ENCODE results near the gene NCAPD3.

The NCAPD3 gene, protein sequence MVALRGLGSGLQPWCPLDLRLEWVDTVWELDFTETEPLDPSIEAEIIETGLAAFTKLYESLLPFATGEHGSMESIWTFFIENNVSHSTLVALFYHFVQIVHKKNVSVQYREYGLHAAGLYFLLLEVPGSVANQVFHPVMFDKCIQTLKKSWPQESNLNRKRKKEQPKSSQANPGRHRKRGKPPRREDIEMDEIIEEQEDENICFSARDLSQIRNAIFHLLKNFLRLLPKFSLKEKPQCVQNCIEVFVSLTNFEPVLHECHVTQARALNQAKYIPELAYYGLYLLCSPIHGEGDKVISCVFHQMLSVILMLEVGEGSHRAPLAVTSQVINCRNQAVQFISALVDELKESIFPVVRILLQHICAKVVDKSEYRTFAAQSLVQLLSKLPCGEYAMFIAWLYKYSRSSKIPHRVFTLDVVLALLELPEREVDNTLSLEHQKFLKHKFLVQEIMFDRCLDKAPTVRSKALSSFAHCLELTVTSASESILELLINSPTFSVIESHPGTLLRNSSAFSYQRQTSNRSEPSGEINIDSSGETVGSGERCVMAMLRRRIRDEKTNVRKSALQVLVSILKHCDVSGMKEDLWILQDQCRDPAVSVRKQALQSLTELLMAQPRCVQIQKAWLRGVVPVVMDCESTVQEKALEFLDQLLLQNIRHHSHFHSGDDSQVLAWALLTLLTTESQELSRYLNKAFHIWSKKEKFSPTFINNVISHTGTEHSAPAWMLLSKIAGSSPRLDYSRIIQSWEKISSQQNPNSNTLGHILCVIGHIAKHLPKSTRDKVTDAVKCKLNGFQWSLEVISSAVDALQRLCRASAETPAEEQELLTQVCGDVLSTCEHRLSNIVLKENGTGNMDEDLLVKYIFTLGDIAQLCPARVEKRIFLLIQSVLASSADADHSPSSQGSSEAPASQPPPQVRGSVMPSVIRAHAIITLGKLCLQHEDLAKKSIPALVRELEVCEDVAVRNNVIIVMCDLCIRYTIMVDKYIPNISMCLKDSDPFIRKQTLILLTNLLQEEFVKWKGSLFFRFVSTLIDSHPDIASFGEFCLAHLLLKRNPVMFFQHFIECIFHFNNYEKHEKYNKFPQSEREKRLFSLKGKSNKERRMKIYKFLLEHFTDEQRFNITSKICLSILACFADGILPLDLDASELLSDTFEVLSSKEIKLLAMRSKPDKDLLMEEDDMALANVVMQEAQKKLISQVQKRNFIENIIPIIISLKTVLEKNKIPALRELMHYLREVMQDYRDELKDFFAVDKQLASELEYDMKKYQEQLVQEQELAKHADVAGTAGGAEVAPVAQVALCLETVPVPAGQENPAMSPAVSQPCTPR (N-terminal part only)

DNA sequence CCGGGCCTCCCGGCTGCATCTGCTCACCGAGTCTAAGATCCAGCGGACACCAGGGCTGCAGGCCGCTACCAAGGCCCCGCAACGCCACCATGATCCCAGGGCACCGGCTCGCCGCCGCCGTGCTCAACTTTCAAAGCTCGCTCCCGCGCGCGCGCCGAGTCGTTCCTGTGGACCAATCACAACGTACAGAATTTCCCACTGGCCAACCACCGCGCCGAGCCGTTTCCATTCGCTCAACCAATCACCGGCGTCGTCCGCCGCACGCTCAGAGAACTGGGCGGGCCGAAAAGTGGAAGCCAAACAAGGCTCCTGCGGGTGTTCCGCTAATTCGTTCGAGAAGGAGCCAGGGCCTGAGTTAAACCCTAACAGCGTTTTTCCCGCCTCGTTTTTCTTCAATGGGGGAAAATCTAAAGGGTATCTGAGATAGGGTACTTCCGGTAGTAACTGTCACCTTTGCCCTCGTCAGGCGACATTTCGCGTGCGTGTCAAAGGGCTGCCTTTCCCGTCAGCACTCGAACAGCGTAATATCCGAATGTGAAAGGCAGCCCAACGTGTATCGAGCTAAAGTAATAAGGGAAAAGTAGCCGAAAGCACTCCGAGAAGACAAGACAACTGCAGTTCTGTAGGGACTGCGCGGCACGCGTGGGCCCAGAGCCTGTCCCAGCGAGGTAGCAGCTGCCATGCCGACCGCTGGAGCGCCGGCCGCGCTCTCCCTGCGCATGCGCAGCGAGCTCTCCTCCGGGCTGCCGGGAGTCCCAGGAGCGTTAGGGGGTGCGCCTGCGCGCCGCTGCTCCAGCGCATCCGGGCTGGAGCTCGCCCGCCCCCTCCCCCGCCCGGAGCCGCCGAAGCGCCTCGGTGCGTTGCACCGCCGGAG is at the start of gene NCAPD3, which contains the start of gene VPS26B:
NCAPD3 (minus strand) TSS at position 132 of the 874 bp plus-strand sequence; CDS start at position 91, 41 bp downstream.
VPS26B (plus strand) TSS at position 836 of the 874 bp plus-strand sequence. CDS start 452 bp downstream, outside the sequence.
- TF ChIP-seq, protein P1, sequence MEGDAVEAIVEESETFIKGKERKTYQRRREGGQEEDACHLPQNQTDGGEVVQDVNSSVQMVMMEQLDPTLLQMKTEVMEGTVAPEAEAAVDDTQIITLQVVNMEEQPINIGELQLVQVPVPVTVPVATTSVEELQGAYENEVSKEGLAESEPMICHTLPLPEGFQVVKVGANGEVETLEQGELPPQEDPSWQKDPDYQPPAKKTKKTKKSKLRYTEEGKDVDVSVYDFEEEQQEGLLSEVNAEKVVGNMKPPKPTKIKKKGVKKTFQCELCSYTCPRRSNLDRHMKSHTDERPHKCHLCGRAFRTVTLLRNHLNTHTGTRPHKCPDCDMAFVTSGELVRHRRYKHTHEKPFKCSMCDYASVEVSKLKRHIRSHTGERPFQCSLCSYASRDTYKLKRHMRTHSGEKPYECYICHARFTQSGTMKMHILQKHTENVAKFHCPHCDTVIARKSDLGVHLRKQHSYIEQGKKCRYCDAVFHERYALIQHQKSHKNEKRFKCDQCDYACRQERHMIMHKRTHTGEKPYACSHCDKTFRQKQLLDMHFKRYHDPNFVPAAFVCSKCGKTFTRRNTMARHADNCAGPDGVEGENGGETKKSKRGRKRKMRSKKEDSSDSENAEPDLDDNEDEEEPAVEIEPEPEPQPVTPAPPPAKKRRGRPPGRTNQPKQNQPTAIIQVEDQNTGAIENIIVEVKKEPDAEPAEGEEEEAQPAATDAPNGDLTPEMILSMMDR (conservative IDR thresholded peaks at IDR 0.05; ENCODE audit: low read depth, low read length) = no peak
- peak; percentile 97 for DNase-seq (ENCODE audit: low read depth)
- peak within 1 kb of the TSS; percentile 89 for H3K4me3 ChIP-seq (ENCODE audit: low read depth, low read length)

DNA sequence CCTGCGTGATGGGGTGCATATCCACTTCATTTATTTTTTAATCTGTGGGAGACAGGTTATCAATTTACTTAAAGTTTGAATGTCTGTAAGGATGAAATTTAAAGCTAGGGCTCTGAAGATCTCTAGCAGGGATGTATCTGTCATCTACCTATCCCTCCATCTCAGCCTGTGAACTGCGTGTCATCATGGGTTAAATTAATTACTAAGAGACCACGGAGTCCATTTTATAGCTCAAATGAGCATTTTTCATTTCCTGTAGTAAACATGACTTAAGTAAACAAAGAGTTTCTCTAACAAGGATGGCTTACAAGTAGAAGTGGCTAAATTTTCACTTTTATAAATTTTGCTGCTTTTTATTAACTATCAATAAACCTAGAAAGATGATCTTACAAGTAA is 49.5 kb upstream of the NCAPD3 start:
- DNase-seq (ENCODE audit: low read depth) = no peak
- TF ChIP-seq, protein P1 (conservative IDR thresholded peaks at IDR 0.05; ENCODE audit: low read depth, low read length) = no peak
- no peak overlapping the region for H3K4me3 ChIP-seq (ENCODE audit: low read depth, low read length)

DNA sequence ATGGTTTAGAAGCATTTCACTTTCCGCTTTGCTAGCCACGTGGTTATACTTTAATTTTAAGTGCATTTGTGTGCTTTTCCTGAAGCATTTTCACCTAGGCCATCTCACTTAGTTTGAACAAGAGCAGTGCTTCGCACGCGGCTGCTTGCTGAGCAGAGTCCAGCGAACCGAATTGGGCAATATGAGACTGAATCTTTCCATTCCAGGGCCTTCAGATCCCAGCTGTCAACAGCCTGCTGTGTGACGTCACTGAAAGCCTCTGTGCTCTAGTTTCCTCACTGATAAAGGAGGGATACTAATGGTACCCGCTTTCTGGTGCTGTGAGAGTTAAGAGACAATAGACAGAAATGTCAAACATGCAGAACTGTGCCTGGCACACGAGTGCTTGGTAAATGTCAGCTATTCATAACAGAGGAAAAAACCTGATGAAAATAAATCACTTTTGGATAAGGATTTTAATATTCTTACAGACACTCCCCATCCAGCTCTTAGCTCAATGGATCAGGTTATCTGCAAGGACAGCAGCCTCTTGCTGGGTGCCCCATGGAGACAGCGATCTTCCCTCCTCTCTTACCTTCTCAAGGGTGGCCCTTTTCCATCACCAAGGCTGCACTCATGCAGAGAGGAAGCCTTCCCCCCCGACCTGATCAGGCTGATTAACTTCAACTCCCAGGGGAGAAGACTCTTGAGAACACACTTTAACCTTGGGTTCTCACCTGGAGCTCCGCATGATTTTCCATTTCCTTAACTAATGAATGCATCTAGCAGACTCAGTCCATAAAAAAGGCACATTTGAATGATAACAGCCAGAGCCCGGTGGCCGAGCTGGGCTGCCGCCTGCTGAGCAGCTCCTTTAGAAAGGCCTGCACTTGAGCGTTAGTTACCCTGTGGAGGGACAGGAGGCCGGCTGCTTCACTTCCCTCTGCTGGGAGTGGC is 48.9 kb upstream of the NCAPD3 start:
- H3K4me3 ChIP-seq (ENCODE audit: low read depth, low read length) = no peak overlapping the region
- TF ChIP-seq, protein P1 (conservative IDR thresholded peaks at IDR 0.05; ENCODE audit: low read depth, low read length) = no peak
- DNase-seq (ENCODE audit: low read depth) = peak; percentile 47

DNA sequence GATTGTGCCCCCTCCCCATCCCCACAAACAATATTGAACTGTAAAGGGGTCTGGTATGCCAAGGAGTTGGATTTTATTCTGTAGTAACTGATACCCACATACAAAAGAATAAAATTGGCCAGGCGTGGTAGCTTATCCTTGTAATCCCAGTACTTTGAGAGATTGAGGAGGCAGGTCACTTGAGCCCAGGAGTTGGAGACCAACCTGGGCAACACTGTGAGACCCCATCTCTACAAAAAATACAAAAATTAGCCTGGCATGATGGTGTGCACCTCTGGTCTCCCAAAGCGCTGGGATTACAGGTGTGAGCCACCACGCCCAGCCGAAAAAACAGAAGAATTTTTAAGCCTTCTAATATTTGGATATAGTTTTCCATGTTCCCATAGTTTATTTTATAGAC is 48.2 kb upstream of the NCAPD3 start:
- TF ChIP-seq, protein P1 (conservative IDR thresholded peaks at IDR 0.05; ENCODE audit: low read depth, low read length) = no peak
- DNase-seq (ENCODE audit: low read depth) = no peak
- no peak overlapping the region for H3K4me3 ChIP-seq (ENCODE audit: low read depth, low read length)

DNA sequence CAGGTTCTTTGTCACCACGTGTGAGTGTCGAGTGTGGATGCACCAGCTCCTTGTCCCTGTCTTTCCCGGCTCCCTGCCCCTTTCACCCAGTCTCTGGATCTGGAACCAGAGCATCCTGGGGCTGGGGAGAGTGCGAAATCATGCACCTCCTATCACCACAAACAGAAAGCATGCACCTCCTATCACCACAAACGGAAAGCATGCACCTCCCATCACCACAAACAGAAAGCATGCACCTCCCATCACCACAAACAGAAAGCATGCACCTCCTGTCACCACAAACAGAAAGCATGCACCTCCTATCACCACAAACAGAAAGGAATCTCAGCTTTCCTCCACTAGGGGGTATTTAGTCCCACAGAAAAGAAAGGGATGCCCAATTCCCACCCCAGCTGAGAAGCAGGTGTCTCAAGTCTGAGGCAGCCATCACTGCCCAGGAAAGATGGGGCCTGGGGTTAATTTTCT is 46.5 kb upstream of the NCAPD3 start:
- peak; percentile 24 for DNase-seq (ENCODE audit: low read depth)
- H3K4me3 ChIP-seq (ENCODE audit: low read depth, low read length) = no peak overlapping the region
- TF ChIP-seq, protein P1 (conservative IDR thresholded peaks at IDR 0.05; ENCODE audit: low read depth, low read length) = peak; percentile 33

All from choroid plexus epithelial cell (primary cell).